Measurements from ENCODE around the gene KLHL9.

Gene KLHL9

DNA sequence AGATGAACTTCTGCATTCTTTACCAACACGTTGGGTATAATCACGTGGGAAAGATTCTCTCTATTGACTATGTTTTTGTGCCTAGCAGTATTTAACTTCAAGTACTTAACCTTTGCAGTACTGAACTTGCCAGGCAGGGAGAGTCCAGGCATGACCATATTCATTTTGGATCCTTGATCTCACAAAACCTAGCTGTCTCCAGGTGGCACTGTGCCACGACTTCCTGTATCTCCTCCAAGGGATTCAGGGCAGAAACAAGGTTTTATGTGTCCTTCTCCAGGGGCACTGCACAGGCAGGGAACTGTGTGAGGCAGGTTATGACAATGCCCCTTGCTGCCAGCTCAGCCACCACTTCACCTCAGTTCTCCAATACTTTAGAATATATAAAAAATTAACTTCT lies 18.3 kb downstream of the KLHL9 start:
- DNase-seq: no peak

DNA sequence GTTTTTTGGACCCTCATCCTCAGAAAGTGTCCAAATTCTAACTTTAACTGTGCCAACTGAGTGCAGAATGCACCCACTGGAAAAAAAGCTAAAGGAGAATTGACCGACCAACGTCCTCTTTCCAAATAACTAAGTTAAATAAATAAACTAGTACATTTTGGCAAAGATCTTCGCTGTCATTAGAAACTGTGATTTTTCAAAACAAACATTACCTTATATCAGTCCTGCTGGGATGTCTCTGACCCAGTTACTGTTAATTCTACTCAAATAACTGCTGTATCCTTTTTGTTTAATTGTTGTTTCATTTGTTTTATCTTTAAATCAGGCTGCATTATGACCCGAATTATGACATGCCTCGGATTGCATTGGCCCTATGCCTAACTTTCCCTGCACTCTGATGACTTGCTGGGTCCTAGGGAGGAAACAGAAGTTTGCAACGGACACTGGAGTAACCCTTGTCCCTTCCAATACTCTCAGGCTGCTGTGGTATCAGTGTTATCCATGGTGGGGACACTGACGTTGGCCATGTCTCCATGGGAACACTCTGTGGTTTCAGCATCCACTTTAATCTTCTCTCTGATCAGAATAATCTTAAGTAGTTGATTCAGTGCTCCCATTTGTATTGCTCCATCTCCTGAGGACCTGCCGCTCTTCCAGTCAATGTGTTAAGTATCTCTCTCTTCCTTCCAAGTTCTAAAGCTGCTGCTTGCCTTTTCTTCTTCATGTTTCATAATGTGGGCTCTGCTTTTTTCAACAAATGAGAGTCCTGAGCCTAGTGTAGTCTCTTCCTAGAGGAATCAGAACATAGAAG lies 19.0 kb downstream of the KLHL9 start:
- no peak for DNase-seq

DNA sequence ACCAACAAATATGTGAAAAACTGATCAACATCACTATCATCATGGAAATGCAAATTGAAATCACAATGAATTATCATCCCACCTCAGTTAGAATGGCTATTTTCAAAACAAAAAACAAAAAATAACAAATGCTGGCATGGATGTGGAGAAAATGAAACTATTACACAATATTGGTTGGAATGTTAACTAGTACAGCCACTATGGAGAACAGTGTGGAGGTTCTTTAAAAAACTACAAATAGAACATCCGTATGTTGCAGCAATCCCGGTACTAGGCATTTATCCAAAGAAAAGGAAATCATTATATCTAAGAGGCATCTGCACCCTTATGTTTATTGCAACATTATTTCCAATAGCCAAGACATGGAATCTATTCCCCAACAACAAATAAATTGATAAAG lies 21.1 kb downstream of the KLHL9 start:
- DNase-seq: no peak

DNA sequence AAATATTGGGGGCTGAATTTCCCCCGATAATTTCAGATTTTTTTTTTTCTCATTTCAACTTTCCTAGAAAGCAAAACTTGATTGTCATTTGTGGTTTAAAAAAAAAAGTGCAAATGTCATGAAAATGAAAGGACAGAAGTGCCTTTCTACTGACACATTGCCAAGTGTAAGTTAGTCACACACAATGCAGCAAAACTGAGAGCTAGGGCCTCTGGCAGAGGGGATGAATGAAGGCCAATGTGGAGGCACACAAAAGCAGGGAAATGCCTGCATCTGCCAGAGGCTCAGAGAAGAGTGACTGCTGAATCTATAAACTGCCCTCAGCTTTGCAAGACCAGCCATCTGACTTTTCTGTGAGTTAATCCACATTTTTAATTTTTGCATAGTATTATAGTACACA lies 23.3 kb downstream of the KLHL9 start:
- DNase-seq: no peak

DNA sequence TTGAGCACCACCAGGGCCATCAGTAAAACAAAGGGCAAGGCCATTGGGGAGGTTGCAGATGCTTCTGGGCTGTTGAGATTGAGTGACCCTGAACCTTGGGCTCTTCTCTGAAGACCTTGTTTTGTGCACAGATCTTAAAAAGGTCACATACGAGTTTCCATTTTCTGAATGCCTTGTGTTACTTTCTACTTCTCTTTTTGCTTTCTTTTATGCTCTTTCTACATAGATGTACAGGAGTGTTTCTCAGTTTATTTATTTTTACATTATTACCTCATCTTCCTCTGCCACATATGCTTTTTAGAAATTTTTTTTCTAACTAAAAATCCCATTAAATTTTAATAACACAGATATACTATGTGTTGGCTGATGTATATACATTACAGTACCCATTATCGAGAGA lies 30.0 kb downstream of the KLHL9 start, which contains the start of gene IFNA5:
IFNA5 (minus strand) TSS at position 101 of the 400 bp plus-strand sequence; CDS start at position 44, 57 bp downstream.
- no peak for DNase-seq

DNA sequence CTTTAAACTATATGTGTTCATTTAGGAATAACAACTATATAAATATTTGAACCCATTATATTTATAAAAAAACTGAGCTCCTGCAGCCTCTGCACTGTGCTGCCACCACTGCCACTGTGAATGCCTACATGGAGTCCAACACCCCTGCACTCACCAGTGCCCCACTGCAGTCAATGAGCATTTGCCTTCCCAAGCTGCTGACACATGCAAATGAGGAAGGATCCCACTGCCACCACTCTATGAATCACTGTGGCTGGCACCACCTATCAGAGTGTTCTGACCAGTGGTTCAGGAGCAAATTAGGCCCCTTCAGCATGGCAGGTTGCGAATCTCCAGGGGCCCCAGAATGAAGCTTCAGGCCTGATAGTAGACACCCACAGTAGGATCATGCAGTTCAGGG lies 39.2 kb downstream of the KLHL9 start:
- no peak for DNase-seq

DNA sequence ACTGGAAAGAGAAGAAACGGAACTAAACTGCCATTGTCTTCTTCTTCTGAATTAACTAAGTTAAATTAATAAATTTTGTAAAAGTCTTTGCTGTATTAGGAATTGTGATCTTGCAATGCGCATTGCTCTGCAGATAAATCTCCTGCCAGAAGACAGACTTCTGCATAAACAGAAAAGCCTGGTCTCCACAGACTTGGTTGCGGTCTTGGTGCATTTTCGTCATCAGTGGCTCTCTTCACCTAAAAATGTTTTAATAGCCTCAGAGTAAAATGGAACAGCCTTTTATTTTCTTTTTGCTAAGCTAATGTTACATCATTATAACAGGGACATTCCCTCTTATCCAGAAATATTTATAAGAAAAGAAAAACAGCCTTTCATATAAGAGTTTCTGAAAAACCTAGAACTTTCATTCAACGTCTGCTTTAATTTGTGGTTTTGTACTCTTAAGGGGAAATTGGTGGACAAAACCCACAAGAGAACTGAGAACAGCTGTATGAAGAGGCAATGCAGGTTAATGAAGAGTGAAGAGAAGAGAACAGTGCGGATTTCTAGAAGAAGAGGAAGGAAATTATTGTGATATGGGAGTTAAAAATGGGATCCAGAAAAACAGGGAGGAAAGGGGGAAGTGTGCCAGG lies 40.2 kb downstream of the KLHL9 start:
- no peak for DNase-seq

DNA sequence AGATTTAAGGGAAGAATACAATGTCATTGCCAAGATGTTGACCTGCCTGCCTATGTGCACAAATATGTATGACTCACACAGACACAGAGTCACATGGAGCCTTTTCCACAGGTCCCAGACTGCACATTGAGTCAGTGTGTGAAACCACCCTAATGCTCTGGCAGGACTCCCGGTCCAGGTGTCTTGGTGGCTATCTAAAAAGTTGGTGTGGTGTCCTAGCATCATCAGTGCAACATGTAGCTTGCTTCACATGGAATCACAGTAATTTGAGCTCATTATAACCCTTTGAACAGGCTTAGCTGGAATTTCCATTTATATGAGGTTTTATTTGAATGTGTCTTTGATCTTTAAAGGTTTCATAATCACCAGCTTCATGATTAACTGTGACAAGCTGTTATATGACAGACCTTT lies 40.8 kb downstream of the KLHL9 start:
- DNase-seq: no peak

DNA sequence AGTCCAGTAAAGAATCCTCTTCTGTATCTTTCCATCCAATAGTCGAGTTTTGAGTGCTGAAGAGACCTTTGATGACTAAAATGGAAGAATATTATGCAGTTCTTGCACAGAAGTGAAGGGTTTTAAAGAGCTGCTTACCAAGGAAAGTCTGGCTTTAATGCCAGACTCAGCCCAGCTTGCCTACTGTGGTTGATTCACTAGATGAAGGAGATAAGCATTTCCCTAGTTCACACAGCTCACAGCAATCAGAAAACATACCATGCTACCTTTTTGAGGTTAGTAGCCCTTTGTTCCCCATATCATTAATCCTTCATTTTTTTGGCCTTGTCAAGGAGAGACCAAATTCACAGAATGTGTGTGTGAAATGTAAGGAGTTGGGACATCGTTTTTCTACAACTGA lies 45.4 kb downstream of the KLHL9 start:
- no peak for DNase-seq

DNA sequence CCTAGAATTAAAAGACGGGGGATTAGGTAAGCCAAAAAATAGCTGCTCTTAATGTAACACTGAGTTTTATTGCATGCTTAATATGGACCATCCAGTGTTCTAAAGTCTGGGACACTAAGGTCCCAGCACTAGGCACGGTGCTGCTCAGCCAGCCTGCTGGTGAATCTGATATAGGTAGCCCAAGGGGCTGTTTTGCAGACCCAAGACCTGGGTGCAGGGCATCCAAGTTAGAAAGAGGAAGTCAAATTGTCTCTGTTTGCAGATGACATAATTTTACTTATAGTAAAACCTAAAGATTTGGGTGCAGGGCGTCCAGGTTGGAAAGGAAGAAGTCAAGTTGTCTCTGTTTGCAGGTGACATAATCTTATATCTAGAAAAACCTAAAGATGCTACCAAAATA lies 47.9 kb downstream of the KLHL9 start:
- no peak for DNase-seq

DNA sequence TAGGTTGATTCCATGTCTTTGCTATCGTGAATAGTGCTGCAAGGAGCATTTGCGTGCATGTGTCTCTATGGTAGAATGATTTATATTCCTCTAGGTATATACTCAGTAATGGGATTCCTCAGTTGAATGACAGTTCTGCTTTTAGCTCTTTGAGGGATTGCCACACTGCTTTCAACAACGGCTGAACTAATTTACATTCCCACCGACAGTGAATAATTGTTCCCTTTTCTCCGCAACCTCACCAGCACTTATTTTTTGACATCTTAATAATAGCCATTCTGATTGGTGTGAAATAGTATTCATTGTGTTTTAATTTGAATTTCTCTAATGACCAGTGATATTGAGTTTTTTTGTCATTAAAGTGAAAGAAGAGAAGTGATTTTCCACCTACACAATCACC lies 48.5 kb downstream of the KLHL9 start:
- no peak for DNase-seq

DNA sequence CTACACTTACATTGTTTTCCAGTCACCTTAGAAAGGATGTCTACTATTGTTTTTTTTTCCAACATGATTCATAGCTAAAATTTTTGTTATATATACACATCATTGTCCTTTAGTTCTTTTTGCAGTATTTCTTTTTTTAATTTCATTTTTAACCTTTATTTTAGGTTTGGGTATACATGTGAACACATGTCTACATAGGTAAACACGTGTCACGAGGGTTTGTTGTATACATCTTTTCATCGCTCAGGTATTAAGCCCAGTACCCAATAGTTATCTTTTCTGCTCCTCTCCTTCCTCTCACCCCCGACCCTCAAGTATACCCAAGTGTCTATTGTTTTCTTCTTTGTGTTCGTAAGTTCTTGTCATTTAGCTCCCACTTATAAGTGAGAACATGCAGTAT lies 49.1 kb downstream of the KLHL9 start:
- DNase-seq: no peak

DNA sequence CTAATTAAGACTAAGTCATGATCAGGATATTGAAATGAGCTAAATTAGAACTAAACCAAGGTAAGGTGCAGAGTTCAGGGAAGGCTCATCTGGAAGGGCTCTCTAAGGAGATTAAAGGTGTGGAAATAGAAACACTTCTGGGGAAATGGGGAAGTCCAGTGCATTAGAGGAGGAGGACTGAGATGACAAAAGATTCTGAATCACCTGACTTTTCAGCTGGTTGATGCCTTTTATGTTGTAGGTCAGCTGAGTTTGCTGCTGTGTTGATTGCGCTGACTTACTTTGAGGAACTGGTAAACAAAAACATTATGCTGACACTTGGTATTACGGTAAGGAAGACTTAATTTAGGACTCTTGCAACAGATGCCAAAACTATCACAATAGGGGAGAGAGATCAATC lies 53.9 kb downstream of the KLHL9 start:
- DNase-seq: no peak
